AG04450 (cell line): Measurements from ENCODE around the gene NBAS. TPM values are rescaled to one million over a fixed set of nuclear protein-coding genes. Genes with fewer than 3 reads are reported as not detected.

Experiments used
- CTCF ChIA-PET: fragments of 300-600, 350-600 bp; formaldehyde crosslinking; extraction: SDS; loops from one replicate; lab custom pipeline; 2022; ENCODE audit warnings: antibody characterized with exemption, inconsistent platforms; lab: Charles Lee
- POLR2A ChIA-PET: fragments of 350-600 bp; formaldehyde crosslinking; extraction: SDS; loops from one replicate; lab custom pipeline; 2021; ENCODE audit warnings: antibody characterized with exemption, inconsistent platforms; lab: Yijun Ruan, JAX
- DNase-seq: peaks from one replicate; pipeline ENCODE4 v3.0.0-alpha.2; 2011; ENCODE audit warnings: low read depth, low spot score
- H3K27ac ChIP-seq: one replicate; pipeline ENCODE4 v1.5.1; 2012; ENCODE audit warnings: low read depth, low read length, control low read depth
- H3K27me3 ChIP-seq: one replicate; pipeline ENCODE4 v1.6.0; 2012; ENCODE audit warnings: low read length; ENCODE audit not compliant: control insufficient read depth, insufficient read depth
- H3K4me3 ChIP-seq: 2 replicates; pipeline ENCODE4 v1.5.1; 2011; ENCODE audit warnings: mild to moderate bottlenecking, low read depth, low read length, control low read depth
- H3K9me3 ChIP-seq: 2 replicates; pipeline ENCODE4 v1.5.1; 2012; ENCODE audit warnings: low read length; ENCODE audit not compliant: control insufficient read depth, insufficient read depth
- CTCF ChIP-seq: IDR thresholded peaks from 2 replicates; pipeline ENCODE4 v1.5.1; 2011; ENCODE audit warnings: low read depth, low read length, control low read depth, inconsistent platforms
- polyA plus RNA-seq: library from polyadenylated mRNA; depleted of rRNA; stranded (reverse); fragments of >200 nt; gene quantifications from 2 replicates; pipeline ENCODE4 v1.2.3, GENCODE V29; 2011

Gene NBAS
- polyA plus RNA-seq, 1 experiment = 45.0 TPM

GRCh38 chr2:15553519-15553918 lies 7.6 kb downstream of the NBAS start:
- TF ChIP-seq CTCF = no peak
- Histone ChIP-seq H3K9me3 (no peaks in the 10 kb centered on the region), H3K27ac (no peak overlapping the region), H3K4me3 (no peak overlapping the region), H3K27me3 (no peaks in the 10 kb centered on the region)
- DNase-seq = no peak
- CTCF ChIA-PET = interaction anchor here (1.0 to 1.1 kb wide), 2 partner anchors 8 to 24 kb away, joined by 3 read pairs; no protein-coding TSS in a partner anchor
- POLR2A ChIA-PET = no interaction called here

- H3K9me3 ChIP-seq = no peaks in the 10 kb centered on the region
- POLR2A ChIA-PET = no interaction called here
- CTCF ChIA-PET = no interaction called here
These were observed 12.2 kb downstream of the NBAS start for GRCh38 chr2:15548974-15549373.

GRCh38 chr2:15547115-15547876 lies 13.8 kb downstream of the NBAS start:
- no peak for DNase-seq
- no peaks in the 10 kb centered on the region for H3K27me3 ChIP-seq
- no peak overlapping the region for H3K27ac ChIP-seq
- H3K9me3 ChIP-seq = no peaks in the 10 kb centered on the region
- CTCF ChIA-PET = interaction anchor here (0.6 to 2.0 kb wide), 8 partner anchors 9 to 1998 kb away, joined by 3 to 8 read pairs (median 3); no protein-coding TSS in a partner anchor
- H3K4me3 ChIP-seq = no peak overlapping the region
- TF ChIP-seq CTCF = no peak
- POLR2A ChIA-PET = no interaction called here

More at GRCh38 chr2:15548974-15549373, 12.2 kb downstream of the NBAS start:
- Histone ChIP-seq H3K4me3 (no peak overlapping the region), H3K27me3 (no peaks in the 10 kb centered on the region), H3K27ac (no peak overlapping the region)
- DNase-seq = no peak
- TF ChIP-seq CTCF = no peak

- Histone ChIP-seq H3K27ac (no peak overlapping the region), H3K4me3 (no peak overlapping the region), H3K9me3 (no peaks in the 10 kb centered on the region), H3K27me3 (no peaks in the 10 kb centered on the region)
- no peak for DNase-seq
- POLR2A ChIA-PET = no interaction called here
- CTCF ChIA-PET = interaction anchor here (0.6 to 2.0 kb wide), 10 partner anchors 9 to 1997 kb away, joined by 3 to 8 read pairs (median 3); no protein-coding TSS in a partner anchor
- no peak; the same call in 1 of the 2 replicates for TF ChIP-seq CTCF
These were observed 14.6 kb downstream of the NBAS start for GRCh38 chr2:15546297-15547098.
